Measurements from ENCODE around the gene CRYBA4.

CRYBA4 gene

DNA sequence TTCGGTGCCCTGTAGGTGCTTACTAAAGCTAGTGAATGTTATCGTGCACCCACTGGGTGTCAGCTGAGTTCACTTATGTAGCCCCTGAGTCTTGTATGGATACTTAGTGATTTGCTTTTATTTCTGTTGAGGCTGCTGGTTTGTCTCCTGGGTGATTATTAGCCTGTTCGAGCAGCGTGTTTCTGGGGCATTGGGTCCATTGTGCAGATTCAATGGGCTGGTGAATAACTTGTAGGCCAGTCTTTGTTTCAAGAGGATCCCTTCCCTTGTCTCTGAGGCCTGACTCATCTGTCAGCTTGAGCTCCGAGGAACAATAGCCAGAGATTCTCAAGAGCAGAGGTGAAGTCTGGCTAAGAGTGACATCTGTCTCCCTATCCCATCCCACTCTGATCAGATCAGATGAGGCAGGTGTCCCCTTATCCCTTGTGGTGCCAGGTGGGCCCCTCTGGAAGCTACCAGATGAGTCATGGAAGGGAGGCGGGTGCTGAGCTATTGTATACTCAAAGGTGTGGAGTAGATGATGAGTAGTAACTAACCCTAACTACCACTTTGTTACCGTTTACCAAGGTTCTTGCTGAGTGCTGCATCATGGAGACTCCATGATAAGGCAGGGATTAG lies 39.3 kb downstream of the CRYBA4 start:
- DNase-seq (ENCODE audit: low read depth): no peak

DNA sequence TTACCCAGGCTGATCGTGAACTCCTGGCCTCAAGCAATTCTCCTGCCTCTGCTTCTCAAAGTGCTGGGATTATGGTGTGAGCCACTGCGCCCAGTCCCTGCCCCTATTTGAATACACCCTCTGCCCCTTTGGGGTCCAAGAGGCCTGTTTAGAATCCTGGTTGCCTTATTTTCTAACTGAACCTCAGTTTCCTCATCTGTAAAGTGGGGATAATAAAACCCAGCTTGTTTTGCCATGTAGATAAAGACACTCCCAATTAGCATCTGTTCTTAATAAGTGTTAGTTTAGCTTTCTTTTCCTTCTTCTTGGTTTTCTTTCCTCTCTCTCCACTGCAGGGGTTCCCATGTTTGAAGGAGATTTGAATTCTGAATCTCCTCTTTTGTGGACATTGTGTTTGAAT lies 40.4 kb downstream of the CRYBA4 start:
- no peak for DNase-seq (ENCODE audit: low read depth)

- DNase-seq (ENCODE audit: low read depth): no peak
Observed at GRCh38 chr22:26663374-26663923, 41.7 kb downstream of the CRYBA4 start.

DNA sequence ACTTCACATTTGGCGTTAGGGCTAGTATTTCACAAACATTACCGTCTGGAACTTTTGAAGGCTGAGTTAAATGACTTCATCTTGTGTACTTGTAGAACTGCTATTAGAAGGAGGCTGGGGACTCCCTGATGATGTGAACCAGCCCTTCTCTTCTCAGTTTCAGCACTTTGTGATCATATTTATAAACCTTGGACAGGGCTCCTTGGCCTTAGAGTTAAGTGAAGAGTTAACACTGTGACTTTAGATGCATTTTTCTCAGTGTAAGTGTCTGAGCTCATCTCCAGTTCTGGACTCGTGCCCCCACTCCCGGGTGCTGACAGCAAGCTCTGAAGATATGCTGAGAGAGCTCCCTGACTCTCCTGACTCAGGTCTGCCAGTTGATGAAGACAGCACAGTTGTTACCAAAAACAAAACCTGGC lies 44.1 kb downstream of the CRYBA4 start:
- no peak for DNase-seq (ENCODE audit: low read depth)

DNA sequence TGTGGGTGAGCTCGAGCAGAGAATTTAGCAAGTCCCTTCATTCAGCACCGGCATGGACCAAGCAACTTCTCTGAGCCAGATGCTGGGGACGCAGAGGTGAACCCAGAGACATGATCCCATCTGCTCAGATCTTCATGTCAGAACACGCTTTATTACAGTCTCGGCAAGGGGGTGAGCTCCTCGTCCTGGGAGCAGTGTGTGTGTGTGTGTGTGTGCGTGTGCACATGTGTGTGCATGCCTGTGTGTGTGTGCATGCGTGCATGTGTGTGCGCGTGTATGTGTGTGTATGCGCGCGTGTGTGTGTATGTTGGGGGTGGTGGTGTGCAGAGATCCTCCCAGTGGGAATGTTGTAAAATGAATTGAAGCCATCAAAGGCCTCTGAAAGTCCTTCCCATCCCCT lies 45.4 kb downstream of the CRYBA4 start:
- no peak for DNase-seq (ENCODE audit: low read depth)

DNA sequence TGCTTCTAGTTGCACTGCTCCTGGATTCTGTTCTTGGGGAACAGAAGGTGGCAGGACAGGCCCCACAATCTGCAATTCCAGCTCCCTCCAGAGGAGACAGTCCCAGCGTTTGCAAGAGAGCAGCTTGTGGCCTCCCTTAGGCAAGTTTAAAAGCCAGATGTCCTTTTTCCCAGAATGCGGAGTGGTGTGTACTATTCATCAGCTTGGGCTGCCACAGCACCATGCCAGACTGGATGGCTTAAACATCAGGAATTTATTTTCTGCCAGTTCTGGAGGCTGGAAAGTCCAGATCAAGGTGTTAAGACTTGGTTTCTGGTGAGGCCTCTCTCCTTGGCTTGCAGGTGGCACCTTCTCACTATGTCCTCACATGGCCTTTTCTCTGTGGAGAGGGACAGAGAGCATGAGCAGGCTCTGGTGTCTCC lies 47.3 kb downstream of the CRYBA4 start:
- DNase-seq (ENCODE audit: low read depth): no peak

GRCh38 chr22:26670459-26670858 lies 48.7 kb downstream of the CRYBA4 start:
- no peak for DNase-seq (ENCODE audit: low read depth)

- peak; percentile 60 for DNase-seq (ENCODE audit: low read depth)
Observed at GRCh38 chr22:26671317-26672059, 49.7 kb downstream of the CRYBA4 start.

- DNase-seq (ENCODE audit: low read depth): no peak
Observed at GRCh38 chr22:26672060-26672471, 50.3 kb downstream of the CRYBA4 start.

DNA sequence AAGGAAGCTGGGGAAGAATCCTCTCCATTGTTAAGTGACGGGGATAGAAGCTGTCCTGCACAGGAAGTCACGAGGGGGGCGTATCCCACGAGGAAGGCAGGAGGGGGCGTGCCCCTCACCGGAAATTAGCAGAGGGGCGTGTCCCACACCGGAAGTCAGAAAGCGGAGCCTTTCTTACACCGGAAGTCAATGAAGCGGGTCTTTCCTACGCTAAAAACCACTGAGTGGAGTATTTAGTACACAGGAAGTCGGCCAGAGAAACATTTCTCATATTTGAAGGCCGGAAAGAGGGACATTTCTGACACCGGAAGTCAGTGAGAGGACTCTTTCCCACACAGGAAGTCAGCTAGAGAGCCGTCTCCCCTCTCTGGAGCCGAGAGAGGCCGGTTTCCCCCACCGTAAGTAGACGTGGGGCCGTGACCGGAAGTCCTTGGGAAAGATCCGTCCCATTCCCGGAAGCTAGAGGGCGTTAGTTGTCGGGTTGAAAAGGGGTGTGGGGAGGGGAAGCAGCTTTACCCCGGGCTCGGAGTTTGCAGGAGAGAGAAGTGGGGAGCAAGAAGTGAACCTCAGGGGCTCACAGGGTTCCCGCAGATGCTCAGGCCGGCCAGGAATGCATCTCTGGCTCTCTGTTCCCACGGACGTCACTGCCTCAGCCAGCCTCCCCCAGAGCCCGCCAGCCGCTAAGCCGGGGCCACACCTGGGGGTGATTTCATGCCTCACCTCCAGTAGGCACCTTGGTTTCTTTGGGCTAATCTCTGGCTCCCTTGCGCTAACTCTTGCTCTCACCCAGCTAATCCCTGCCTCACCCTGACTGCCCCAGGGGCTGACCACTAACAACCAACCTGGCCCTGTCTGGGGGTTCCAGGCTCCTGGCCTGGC lies 51.1 kb downstream of the CRYBA4 start:
- DNase-seq (ENCODE audit: low read depth): peak; percentile 88

DNA sequence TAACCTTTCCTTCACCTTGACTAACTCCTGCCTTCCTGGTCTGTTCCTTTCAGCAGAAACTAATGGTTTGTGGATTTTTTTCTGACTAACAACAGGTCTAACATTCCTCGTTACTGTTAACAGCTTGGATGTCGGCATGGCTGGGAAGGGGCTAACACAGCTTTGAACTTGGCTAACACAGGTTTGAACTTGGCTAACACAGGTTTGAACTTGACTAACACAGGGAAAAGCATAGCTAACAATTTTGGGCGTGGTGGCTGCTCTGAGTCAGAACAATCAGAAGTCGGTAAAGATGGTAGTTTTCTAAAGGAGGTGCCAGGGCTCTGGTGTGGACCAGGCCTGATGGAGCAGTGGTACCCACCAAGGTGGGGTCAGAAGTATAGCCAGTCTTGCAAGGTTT lies 51.7 kb downstream of the CRYBA4 start:
- no peak for DNase-seq (ENCODE audit: low read depth)

- DNase-seq (ENCODE audit: low read depth): no peak
Observed at GRCh38 chr22:26674211-26675190, 52.7 kb downstream of the CRYBA4 start.

DNA sequence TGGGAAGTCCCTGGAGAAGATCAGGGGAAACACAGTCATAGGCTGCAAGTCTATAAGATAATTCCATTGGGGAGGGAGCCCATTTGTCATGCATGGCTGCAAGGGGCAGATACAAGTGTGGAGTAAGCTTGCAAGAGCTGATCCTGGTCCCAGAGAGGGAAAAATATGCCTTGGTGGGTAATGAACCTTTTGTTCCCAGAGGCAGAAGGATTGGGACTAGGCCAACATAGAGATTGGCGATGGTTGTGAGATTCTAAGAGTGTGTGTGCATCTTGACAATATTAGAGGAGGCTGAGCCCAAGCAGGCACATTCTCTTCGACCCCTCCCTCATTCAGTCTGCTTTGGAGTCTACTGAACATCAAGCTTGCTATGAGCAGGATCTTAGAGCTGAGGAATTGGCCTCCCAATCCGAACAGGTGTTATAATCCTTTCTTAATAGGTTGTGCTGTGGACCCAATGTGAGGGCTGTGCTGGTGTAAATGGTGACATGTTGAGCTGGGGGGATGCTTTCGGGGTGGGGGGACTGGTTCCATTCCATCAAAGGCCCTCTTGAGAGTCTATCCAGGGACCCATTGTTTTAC lies 54.0 kb downstream of the CRYBA4 start:
- no peak for DNase-seq (ENCODE audit: low read depth)

- DNase-seq (ENCODE audit: low read depth): no peak
Observed at GRCh38 chr22:26677217-26677616, 55.5 kb downstream of the CRYBA4 start.

- DNase-seq (ENCODE audit: low read depth): peak; percentile 57
Observed at GRCh38 chr22:26679003-26679629, 57.4 kb downstream of the CRYBA4 start.

Data from stimulated activated CD8-positive, alpha-beta memory T cell treated with anti-CD3 and anti-CD28 coated beads, Interleukin-12 subunit alpha, Interleukin-12 subunit beta, amount 100 ng/mL, for 1 hour (primary cell).